ENCODE measurements around the gene SMOC2.

GRCh38 chr6:168674595-168674994, 233.6 kb downstream of the SMOC2 start:
- no peak for TF ChIP-seq GATA3 (IDR thresholded peaks at IDR 0.05; ENCODE audit: low read depth, low read length)
- no peak for TF ChIP-seq GATA2 (IDR thresholded peaks at IDR 0.05; ENCODE audit: low read depth, low read length)

Measured in SH-SY5Y (cell line).